Effector memory CD4-positive, alpha-beta T cell (primary cell): ENCODE results near the gene MARCO.

Experiments used
- DNase-seq, 3 donors: peaks; one replicate each; pipeline ENCODE4 v3.0.0-alpha.2; 2020
- H3K27ac ChIP-seq: 2 replicates; pipeline ENCODE4 v1.7.0; 2013; ENCODE audit warnings: mild to moderate bottlenecking, low read length, moderate library complexity; ENCODE audit not compliant: insufficient read depth, poor library complexity, severe bottlenecking
- H3K27me3 ChIP-seq: replicated peaks from 2 replicates; pipeline ENCODE4 v1.7.0; 2013; ENCODE audit warnings: mild to moderate bottlenecking, low read length; ENCODE audit not compliant: insufficient read depth, control insufficient read depth, poor library complexity, severe bottlenecking
- H3K36me3 ChIP-seq: 2 replicates; pipeline ENCODE4 v1.7.0; 2013; ENCODE audit warnings: mild to moderate bottlenecking, low read length, moderate library complexity; ENCODE audit not compliant: control insufficient read depth, insufficient read depth
- H3K4me1 ChIP-seq: 2 replicates; pipeline ENCODE4 v1.7.0; 2013; ENCODE audit warnings: low read length, mild to moderate bottlenecking; ENCODE audit not compliant: control insufficient read depth, insufficient read depth, poor library complexity, severe bottlenecking
- H3K4me3 ChIP-seq: 2 replicates; pipeline ENCODE4 v1.7.0; 2013; ENCODE audit warnings: low read length, low read depth, mild to moderate bottlenecking; ENCODE audit not compliant: insufficient read depth, poor library complexity, severe bottlenecking
- H3K9me3 ChIP-seq: 2 replicates; pipeline ENCODE4 v1.7.0; 2013; ENCODE audit warnings: mild to moderate bottlenecking, low read length, moderate library complexity; ENCODE audit not compliant: control insufficient read depth

MARCO gene

DNA sequence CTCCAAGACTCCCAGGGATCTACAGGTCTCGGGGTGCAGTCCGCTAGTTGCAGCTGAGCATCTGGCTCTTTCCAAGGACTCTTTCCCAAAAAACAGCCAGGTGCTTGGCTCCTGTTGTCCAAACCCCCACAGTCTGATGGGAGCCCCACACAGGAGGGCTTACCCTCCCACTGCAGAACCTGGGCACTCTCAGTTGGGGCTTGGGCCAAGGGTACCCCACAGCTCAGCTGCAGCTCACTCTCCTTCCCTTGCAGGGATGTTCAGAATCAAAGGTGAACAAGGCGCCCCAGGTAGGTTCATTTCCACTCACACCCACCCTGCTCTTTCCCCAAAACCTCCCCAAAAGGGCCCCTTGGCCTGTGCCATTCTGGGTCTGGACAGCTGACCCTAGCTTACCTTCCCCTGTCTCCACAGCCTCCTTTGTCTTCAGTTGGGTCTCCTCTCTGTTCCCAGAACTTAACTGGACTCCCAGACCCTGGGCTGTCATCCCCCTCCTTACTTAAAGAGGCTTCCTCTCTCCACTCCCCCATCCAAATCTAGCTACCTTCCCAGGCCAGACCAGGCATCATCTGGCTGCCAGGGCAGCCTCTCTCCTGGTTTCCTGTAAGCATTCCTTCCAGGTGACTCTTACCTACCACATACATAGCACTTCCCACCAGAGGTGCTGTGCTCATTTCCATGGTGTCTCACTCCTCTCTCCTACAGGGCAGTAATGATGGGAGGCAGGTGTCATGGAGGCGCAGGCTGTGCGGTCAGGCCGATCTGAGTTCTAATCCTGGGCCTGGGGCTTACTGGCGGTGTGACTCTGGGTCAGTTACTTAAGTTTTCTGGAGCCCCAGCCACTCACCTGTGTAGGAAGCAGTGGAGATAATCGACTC lies 29.5 kb downstream of the MARCO start:
- no peak for DNase-seq
- Histone ChIP-seq H3K4me3 (no peak overlapping the region), H3K27me3 (no peaks in the 10 kb centered on the region), H3K36me3 (no peaks in the 10 kb centered on the region), H3K27ac (no peak overlapping the region), H3K9me3 (no peaks in the 10 kb centered on the region), H3K4me1 (no peaks in the 10 kb centered on the region)

DNA sequence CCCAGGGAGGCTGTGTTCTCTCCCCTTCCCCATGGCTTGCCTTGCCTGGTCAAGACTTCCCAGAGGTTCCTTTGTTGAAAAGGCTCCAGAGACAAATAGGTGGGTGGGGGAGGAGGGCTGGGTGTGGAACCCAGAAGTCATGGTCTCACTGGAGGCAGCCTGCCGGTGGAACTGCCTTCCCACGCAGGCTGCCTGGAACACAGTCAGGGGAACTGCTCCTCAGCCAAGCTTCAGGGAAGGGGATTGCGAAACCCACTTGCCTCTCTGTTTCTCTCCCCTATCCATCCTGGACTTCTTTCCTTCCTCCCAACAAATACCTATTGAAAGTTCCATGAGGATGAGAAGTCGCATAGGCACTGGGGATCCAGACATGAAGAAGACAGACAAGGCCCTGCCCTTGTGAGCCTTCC lies 31.6 kb downstream of the MARCO start:
- Histone ChIP-seq H3K27ac (no peak overlapping the region), H3K9me3 (no peaks in the 10 kb centered on the region), H3K36me3 (no peaks in the 10 kb centered on the region), H3K4me1 (no peaks in the 10 kb centered on the region), H3K4me3 (no peak overlapping the region), H3K27me3 (no peaks in the 10 kb centered on the region)
- DNase-seq, result no peak

DNA sequence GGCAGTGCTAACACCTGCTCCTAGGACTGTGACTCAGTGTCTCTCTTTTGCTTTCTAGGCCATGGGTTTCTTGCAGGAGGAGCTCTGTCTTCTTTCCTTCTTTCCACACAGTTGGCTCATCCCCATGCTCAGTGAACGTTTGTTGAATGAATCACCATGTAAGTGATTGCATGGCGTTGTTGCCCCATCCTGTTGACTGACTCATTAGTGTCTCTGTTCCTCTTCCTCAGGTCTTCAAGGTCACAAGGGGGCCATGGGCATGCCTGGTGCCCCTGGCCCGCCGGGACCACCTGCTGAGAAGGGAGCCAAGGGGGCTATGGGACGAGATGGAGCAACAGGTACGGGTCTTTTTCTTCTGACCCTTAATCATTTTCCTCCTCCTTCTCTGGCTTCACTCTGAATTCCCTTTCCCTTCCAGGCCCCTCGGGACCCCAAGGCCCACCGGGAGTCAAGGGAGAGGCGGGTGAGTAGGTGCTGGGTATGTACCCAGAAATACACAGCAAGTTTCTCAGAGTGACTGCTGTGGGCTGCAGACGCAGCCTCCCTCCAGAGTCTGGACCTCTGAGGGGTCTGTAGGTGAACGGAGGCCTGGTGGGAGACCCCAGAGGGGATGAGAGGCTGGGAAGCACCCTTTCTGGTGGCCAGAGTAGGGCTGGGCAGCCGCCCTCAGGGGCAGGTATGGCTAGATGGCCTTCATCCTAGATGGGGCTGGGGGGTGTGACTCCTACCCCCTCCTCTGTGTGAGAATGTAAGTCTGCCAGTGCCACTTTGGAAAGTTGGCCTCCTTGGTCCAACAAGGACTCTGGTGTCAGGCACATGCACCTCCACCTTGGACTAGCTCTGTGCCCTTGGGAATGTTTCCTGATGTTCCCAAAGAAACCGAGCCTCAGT lies 32.4 kb downstream of the MARCO start:
- no peak for DNase-seq
- H3K36me3 ChIP-seq, result no peaks in the 10 kb centered on the region
- H3K27ac ChIP-seq, result no peak overlapping the region
- no peak overlapping the region for H3K4me3 ChIP-seq
- no peaks in the 10 kb centered on the region for H3K4me1 ChIP-seq
- no peaks in the 10 kb centered on the region for H3K9me3 ChIP-seq
- H3K27me3 ChIP-seq, result no peaks in the 10 kb centered on the region

DNA sequence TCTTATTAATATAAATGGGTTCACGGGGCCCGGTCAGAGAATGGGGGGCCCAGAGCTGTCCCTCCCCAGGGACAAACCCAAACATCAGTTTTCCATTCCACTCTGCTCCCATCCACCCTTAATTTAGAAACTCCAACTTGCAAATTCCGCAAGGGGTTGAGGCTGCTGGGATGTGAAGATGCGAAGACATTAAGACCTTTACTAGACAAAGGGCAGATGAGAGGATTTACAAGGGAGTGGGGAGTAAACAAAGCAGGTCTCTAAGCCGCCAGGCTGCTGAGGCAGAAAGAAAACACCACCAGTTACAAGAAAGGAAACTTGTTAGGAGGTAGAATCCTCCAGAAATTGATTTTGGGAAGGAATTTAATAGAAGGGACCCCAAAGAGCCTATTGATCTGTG lies 33.1 kb downstream of the MARCO start:
- no peaks in the 10 kb centered on the region for H3K9me3 ChIP-seq
- H3K27me3 ChIP-seq, result no peaks in the 10 kb centered on the region
- no peaks in the 10 kb centered on the region for H3K36me3 ChIP-seq
- no peak overlapping the region for H3K4me3 ChIP-seq
- no peak for DNase-seq
- H3K4me1 ChIP-seq, result no peaks in the 10 kb centered on the region
- no peak overlapping the region for H3K27ac ChIP-seq

DNA sequence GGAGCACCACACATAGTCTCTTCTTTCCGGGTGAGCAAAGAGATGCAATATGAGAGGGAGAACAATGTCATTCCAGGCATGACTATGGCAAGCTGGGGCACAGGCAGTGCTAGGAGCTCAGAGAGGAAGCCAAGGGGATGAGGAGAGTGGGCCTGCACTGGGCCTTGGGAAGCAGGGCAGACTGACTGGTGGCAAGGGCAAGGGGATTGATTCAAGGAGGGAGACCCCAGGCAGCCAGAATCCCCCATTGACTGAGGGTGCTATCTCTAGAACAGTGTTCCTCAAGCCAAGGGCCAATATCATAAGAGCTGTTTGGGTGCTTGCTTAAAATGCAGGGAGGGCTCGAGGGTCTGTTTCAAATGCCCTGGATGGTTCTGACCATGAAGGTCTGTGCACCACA lies 36.1 kb downstream of the MARCO start:
- Histone ChIP-seq H3K4me1 (no peaks in the 10 kb centered on the region), H3K9me3 (no peaks in the 10 kb centered on the region), H3K4me3 (no peak overlapping the region), H3K27ac (no peak overlapping the region), H3K27me3 (no peaks in the 10 kb centered on the region), H3K36me3 (no peaks in the 10 kb centered on the region)
- DNase-seq, result no peak

DNA sequence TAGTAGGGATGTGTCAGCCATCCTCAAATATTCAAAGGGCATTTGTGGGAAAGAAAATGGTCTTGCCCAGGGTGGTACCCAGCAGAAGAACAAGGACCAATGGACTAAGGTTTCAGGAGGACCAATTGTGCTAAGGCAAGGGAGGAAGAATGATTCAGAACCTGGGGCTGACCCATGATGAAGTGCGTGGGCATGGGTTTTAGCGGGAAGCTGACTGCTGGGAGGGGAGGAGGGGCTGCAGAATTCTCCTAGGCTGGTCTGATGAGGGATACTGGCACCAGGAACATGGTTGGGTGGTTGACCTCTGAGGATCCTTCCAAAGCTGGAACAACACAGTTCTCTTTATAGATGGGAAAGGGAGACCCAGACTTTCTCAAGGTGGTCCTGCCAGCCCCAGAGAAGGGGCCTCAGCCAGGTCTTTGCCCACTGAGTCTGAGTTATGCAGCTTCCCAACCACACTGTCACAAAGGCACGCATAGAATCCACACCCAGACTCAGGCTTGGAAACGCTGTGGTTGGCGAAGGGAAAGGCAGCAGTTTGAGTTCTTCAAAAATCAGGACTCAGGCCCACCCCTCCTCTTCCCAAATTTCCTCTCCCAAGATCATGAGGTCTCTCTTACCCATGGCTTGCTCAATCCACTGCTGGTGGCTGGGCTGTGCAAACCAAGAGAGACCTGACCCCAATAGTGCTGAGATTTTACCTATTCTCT lies 37.3 kb downstream of the MARCO start:
- Histone ChIP-seq H3K9me3 (no peaks in the 10 kb centered on the region), H3K27me3 (no peaks in the 10 kb centered on the region), H3K27ac (no peak overlapping the region), H3K36me3 (no peaks in the 10 kb centered on the region), H3K4me1 (no peaks in the 10 kb centered on the region), H3K4me3 (no peak overlapping the region)
- DNase-seq, result no peak

DNA sequence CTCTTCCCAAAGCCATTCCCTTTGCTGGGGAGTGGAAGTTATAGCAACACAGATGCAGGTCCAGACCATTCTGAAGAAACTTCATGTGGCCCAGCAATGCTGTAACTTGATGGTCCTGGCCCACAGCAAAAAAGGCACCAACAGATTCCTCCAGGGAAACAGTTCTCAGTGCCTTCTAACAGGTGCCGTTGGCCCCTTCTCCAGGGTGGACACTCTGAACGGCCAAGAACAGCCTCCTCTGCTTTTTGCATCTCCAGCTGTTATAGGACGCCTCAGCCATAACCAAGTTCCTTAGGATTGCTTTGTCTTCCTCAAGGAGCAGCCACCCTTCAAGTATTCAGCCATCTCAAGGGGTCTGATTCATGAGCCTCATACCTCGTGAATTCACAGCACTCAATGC lies 38.0 kb downstream of the MARCO start:
- Histone ChIP-seq H3K4me1 (no peaks in the 10 kb centered on the region), H3K27ac (no peak overlapping the region)

DNA sequence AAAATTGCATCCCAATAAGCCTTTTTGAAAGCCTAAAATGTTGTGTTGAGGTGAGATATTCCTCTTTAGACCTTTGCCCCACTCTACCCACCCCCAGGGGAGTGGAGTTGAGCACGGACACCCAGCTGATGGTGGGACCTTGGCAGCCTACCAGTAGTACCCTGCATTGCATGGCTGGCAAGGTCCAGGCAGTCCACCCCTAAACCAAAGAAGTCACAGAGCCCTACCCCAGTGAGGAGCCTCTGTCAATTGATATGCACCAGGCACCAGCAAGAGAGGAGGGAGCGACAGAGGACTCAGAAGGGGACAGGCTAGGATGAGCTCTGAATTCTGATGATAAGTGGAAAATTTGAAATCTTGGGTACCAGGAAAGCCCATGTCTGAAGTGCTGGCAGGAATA lies 38.6 kb downstream of the MARCO start:
- H3K4me1 ChIP-seq, result no peaks in the 10 kb centered on the region
- DNase-seq, result no peak
- H3K36me3 ChIP-seq, result no peaks in the 10 kb centered on the region
- H3K27me3 ChIP-seq, result no peaks in the 10 kb centered on the region
- H3K4me3 ChIP-seq, result no peak overlapping the region
- no peaks in the 10 kb centered on the region for H3K9me3 ChIP-seq
- H3K27ac ChIP-seq, result no peak overlapping the region

More for the DNA sequence above, 38.0 kb downstream of the MARCO start:
- Histone ChIP-seq H3K36me3 (no peaks in the 10 kb centered on the region), H3K9me3 (no peaks in the 10 kb centered on the region), H3K27me3 (no peaks in the 10 kb centered on the region), H3K4me3 (no peak overlapping the region)
- no peak for DNase-seq

DNA sequence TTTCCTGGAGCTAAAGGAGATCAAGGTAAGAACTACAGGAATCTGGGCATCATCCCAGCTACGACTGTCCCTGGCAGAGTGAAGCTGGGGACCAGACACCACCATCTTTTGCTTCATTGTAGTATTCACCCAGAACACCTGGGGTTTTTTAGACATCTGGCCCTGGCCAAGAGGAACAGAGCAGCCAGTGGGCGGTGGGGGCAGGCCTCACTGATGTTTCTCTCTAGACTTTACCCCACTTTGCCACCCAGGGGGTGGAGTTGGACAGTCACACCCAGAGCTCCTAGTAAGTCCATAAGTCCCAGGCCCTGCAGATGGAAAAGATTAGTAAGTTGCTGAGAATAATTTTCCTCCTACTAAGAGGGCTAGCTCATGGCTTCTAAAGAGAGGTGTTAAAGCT lies 39.6 kb downstream of the MARCO start:
- Histone ChIP-seq H3K4me1 (no peaks in the 10 kb centered on the region), H3K27ac (no peak overlapping the region), H3K36me3 (no peaks in the 10 kb centered on the region), H3K9me3 (no peaks in the 10 kb centered on the region), H3K27me3 (no peaks in the 10 kb centered on the region), H3K4me3 (no peak overlapping the region)
- DNase-seq, result no peak
